NCI-H1417 (cell line): ENCODE data around the gene RFX2.
"Not testable (repeated sequence)": the region's sequence is repeated elsewhere in the genome, so short reads cannot be mapped to it uniquely, and the experiment has no call there.

Experiments
- DNase-seq, 3 experiments: peaks; one replicate each; lab custom pipeline; 2025; lab: John Stamatoyannopoulos, UW

RFX2 gene

GRCh38 chr19:6110360-6110977 lies at the start of gene RFX2:
Gene RFX2, minus strand, starts transcription at chr19:6110500. Its CDS starts 63,004 bp downstream, at chr19:6047496.
- DNase-seq = peak; percentile 96 to 100 (median 100)

GRCh38 chr19:6156033-6156432 lies 45.7 kb upstream of the RFX2 start:
- no peak for DNase-seq

GRCh38 chr19:6150289-6150688 lies 40.0 kb upstream of the RFX2 start:
- DNase-seq = no peak

DNA sequence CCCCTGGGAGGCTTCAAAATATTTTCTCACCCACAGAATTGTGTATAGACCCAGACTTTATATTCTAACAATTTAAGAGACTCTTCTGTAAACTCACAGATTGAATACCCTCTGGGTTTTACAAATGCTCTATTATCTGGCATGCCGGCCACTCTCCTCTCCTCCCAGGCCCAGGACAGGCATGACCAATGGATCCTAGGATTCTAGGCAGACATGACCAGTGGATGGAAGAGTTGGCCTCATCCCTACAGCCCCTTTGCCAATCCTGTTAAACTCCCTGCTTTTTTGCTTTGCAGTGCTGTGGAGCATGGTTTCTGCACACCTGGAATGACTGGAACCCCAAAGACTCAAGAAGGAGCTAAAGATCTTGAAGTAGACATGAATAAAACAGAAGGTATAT lies 30.9 kb upstream of the RFX2 start:
- DNase-seq = no peak

- DNase-seq = no peak
Measured at GRCh38 chr19:6138511-6138910, 28.2 kb upstream of the RFX2 start.

GRCh38 chr19:6138066-6138465 lies 27.8 kb upstream of the RFX2 start:
- DNase-seq = no peak

DNA sequence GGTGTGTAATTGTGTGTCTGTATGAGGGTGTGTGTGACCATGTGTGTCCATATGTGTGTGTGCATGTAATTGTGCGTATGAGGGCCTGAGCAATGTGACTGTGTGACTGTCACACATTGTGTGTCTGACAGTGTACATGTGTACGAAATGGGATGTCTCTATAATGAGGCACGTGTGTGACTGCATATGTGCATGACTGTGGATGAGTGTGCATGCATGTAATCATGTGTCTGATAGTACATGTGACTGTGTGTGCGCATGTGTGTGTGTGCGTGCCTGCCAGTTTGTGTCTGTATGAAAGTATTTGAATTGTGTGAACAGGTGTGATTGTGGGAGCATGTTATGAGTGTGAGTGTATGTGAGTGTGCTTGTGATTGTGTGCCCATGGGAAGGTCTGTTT lies 22.9 kb upstream of the RFX2 start:
- no peak for DNase-seq

- no peak for DNase-seq
Measured at GRCh38 chr19:6132482-6132881, 22.2 kb upstream of the RFX2 start.

DNA sequence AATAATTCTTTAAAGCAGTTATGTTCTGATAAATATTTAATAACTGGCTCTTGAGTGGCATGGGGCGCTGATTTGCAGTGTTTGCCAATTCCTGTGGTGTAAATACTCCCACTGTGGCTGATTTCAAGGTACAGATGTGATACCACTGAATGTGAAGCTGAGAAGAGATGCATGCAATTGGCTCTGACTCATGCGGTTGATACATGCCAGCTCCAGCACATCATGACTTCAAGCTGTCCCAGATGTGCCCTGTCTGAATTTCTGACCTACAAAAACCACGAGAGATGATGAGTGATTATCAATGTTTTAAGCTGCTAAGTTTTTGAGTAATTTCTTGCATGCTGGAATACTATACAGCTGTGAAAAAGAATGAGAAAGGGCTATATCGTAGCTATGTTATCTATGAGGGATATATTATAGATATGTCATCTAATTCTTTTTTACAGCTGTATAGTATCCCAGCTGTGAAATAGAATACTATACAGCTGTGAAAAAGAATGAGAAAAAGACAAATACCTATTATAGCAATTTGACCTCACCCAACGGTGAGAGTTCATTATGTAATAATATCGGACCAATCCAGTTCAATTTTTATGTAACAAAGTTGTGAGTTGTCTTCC lies 17.5 kb upstream of the RFX2 start:
- no peak for DNase-seq

GRCh38 chr19:6126335-6126974 lies 16.2 kb upstream of the RFX2 start:
- DNase-seq = peak; percentile 35 to 73 (median 36)

DNA sequence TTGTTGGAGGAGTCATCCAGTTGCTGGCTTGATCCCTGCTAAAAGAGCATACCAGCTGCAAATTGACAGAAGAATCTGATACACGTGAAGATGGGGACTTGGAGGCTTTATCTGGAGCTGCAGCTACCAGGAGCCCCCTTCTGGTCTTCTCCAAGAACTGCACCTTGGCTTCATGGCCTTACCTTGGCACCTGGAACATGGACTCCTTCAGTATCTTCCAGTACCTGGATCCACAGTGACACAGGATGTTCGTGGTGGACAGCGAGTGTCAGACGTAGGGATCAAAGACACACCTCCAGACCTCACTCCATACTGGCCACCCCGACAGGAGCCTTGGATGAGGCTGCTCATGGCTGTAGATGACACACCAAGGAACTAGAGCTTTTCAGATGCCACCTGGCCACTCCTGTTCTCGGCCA lies 15.3 kb upstream of the RFX2 start:
- peak; percentile 67 to 88 (median 77) for DNase-seq

- no peak for DNase-seq
Measured at GRCh38 chr19:6119031-6119430, 8.7 kb upstream of the RFX2 start.

DNA sequence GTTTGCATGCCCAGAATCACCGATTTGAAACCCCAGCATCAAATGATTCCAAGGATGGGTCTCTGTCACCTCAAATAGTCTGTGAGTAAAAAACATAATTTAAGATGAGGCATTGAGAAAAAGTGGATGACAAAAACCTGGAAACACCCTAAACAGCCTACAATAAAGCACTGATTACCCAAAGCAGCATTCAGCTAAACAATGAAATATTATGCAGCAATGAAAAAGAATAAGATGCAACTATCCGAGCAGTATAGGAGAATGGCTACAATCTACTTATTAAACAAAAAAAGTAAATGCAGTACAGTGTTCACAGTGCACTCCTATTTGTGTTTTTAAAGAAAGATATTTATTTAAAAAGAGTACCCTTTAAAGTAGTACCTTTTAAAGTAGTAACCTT lies 7.7 kb upstream of the RFX2 start:
- no peak for DNase-seq

- DNase-seq = no peak
Measured at GRCh38 chr19:6117534-6117933, 7.2 kb upstream of the RFX2 start.

DNA sequence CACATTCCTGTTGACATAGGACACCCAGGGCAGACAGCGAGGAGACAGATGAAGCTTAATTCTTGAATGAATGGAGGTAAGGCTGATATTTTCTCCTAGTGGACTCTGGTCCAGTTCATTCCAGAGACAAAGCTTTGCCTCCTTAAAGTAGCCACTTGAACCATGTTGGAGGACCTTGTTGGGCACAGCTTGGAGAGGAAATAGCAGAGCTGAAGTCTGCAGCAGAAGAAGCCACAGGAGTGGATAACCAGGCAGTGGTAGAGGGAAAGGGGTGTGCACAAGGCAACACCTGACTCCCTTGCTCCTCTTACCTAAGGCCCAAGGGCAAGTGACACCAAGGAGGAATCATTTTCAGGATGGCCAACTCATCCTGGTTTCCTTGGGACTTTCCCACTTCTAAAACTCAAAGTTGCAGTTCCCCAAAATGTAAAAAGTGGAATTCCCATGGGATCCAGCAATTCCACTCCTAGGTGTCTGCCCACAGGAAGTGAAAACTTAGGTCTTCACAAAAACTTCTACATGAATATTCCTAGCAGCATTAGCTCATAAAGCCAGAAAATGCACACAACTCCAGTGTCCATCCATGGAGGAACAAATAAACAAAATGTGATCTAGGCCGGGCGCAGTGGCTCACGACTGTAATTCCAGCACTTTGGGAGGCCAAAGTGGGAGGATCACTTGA lies 6.6 kb upstream of the RFX2 start:
- DNase-seq = no peak

DNA sequence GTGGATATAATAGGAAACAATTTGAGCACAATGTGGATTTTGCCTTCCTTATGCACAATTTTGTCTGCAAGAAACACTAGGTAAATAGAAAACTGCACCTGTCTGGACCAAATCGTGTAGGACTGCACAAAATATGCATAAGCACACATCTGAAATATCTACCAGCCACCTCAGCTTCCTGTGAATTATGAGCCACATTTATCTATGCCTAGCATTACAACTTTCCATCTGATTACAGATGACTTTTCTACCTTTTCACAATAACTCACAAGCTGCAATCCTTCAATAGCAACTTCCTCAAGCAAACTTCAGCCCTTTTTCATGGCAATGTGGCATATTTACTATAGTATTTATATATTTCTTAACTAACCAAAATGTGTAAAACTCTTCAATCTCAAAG lies 5.7 kb upstream of the RFX2 start:
- DNase-seq = no peak

- DNase-seq = no peak
Measured at GRCh38 chr19:6113616-6114188, 3.4 kb upstream of the RFX2 start.

- peak in 1 of 3 experiments; percentile 43 for DNase-seq
Measured at GRCh38 chr19:6109947-6110346, 353 bp downstream of the RFX2 start.

DNA sequence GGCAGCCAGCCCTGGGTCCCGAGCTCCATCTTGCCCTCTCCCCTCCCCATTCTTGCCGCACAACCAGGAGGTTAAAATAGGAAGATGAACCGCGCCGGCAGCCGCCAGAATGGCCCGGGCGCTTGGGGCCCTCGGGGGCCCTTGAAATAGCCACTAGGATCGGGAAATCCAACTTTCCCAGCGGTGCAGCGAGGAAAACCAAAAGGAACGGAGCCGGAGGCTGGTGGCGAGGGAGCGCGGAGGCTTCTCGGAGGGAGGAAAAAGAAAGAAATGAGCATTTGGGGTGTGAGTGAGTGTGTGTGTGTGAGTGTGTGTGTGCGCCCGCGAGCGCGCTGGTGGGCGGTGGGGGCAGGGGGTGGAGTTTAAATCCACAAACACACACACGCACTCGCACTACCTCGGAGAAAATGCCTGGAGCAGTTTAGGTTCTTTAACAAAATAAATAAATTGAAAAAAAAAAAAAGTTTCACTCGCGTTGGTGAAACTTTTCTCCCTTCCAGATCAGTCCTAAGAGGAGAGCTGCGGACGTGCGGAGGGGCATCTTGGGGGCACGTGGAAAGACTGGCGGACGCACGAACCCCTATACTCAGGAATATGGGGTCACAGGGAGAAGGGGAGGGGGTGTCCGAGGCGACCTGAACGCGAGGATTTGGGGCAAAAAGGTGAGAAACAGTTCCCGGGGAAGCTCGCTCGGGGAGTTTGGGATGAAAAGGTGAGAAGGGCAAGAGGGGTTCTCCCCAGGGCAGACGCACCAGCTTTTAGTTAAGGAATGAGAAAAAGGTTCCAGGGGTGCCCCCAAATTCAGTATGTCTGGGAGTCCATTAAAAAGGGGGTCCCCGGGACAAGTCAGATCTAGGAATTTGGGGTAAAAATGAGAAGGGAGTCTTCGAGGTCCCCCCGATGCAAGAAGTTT lies 1.3 kb downstream of the RFX2 start:
- peak in 2 of 3 experiments; percentile 81 to 87 for DNase-seq

DNA sequence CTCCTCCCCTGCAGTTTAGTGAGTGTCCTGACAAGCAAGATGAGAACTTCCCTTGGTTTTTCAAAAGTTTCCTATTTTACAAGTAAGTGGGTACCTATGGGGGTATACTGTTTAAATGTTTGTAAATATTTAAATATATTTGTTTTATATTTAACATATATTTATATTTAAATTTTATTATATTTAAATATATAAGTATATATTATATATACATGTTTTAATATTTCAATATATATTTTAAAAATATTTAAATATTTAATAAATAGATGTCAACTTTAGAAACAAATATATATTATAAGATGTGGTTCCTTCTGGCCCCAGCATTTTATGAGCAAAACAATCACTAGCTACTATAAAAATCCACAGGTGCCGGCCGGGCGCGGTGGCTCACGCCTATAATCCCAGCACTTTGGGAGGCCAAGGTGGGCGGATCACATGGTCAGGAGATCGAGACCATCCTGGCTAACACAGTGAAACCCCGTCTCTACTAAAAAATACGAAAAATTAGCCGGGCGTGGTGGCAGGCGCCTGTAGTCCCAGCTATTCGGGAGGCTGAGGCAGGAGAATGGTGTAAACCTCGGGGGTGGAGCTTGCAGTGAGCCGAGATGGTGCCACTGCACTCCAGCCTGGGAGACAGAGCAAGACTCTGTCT lies 3.5 kb downstream of the RFX2 start:
- DNase-seq = not testable (repeated sequence)

- no peak for DNase-seq
Measured at GRCh38 chr19:6105444-6105843, 4.9 kb downstream of the RFX2 start.
